Activated CD8-positive, alpha-beta T cell treated with anti-CD3 and anti-CD28 coated beads for 36 hours (primary cell): Measurements from ENCODE around the gene CDC42EP2. TPM values are rescaled to one million over a fixed set of nuclear protein-coding genes. Genes with fewer than 3 reads are reported as not detected.

Experiments
- ATAC-seq: fragments of 200-7000 bp; cut with Tn5 transposase; one replicate; pipeline ENCODE4 v1.10.0; 2021; ENCODE audit warnings: mild to moderate bottlenecking, moderate library complexity
- CTCF ChIA-PET: fragments of 350-600 bp; sonication (Branson Sonifier 250); formaldehyde crosslinking; loops from one replicate; lab custom pipeline; 2021; ENCODE audit warnings: antibody characterized with exemption; lab: Charles Lee
- POLR2A ChIA-PET: fragments of 350-600 bp; sonication (Branson Sonifier 250); formaldehyde crosslinking; loops from one replicate; lab custom pipeline; 2021; ENCODE audit warnings: antibody characterized with exemption; lab: Charles Lee
- DNase-seq: peaks from one replicate; pipeline ENCODE4 v3.0.0-alpha.2; 2020
- H3K27ac Mint-ChIP-seq: one replicate; pipeline ENCODE4 v1.8.0; 2021; ENCODE audit warnings: mild to moderate bottlenecking, mixed read lengths
- H3K27me3 Mint-ChIP-seq: one replicate; pipeline ENCODE4 v1.8.0; 2021; ENCODE audit warnings: mixed read lengths
- H3K36me3 Mint-ChIP-seq: one replicate; pipeline ENCODE4 v1.8.0; 2021; ENCODE audit warnings: low read depth, mixed read lengths
- H3K4me1 Mint-ChIP-seq: one replicate; pipeline ENCODE4 v1.8.0; 2021; ENCODE audit warnings: low read depth, mixed read lengths
- H3K4me3 Mint-ChIP-seq: one replicate; pipeline ENCODE4 v1.8.0; 2021; ENCODE audit warnings: mild to moderate bottlenecking, moderate library complexity, mixed read lengths
- H3K9me3 Mint-ChIP-seq: one replicate; pipeline ENCODE4 v1.8.0; 2021; ENCODE audit warnings: mixed read lengths
- intact Hi-C: fragments of 100-400 bp; cut with micrococcal nuclease; formaldehyde crosslinking; loops from one replicate; pipeline ENCODE4 v1.10.0; 2022
- total RNA-seq, 2 experiments: library from RNA; stranded (reverse); gene quantifications; one replicate each; pipeline ENCODE4 v1.2.3, GENCODE V29; 2021
- TF ChIP-seq, protein P1 (sequence below): fragments of 200-600 bp; IDR thresholded peaks from one replicate; pipeline ENCODE4 v1.8.0; 2022; ENCODE audit warnings: antibody characterized with exemption, mild to moderate bottlenecking

Gene CDC42EP2
- total RNA-seq, 2 experiments from 2014 or later, result 1.2 TPM; not detected in 1

DNA sequence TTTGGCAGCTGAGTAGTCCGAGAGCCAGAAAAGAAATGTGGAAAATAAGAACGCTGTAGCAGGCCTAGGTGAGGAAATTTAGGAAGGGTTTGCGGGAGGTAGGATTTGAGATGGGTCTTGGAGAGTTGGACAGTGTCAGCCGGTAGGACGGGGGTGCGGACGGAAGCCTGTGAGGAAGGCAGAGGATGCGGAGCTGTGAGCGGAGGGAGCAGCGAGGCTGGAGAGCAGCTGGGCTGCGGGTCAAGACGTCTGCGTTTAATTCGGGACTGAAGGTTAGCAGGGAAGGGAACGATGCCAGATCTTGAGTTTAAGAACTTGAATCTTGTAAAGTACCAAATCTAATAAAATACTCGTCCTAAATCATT, 39.2 kb downstream of the CDC42EP2 start:
- Mint-ChIP-seq H3K36me3 (peaks cover 16% of the 10 kb centered on the region), H3K9me3 (no peaks in the 10 kb centered on the region), H3K4me1 (peaks cover 13% of the 10 kb centered on the region), H3K27ac (peak overlapping the region; percentile 3), H3K27me3 (no peaks in the 10 kb centered on the region), H3K4me3 (peak overlapping the region; percentile 51)
- intact Hi-C loops, result no loop called here
- ATAC-seq, result no peak
- ChIA-PET CTCF (interaction anchor here (1.0 to 1.3 kb wide), 3 partner anchors 16 to 152 kb away, joined by 4 to 5 read pairs (median 4); no protein-coding TSS in a partner anchor), POLR2A (interaction anchor here (0.6 to 1.5 kb wide), 6 partner anchors 15 to 170 kb away, joined by 3 to 6 read pairs (median 3); partner anchors contain the start of gene SLC25A45)
- TF ChIP-seq, protein P1, sequence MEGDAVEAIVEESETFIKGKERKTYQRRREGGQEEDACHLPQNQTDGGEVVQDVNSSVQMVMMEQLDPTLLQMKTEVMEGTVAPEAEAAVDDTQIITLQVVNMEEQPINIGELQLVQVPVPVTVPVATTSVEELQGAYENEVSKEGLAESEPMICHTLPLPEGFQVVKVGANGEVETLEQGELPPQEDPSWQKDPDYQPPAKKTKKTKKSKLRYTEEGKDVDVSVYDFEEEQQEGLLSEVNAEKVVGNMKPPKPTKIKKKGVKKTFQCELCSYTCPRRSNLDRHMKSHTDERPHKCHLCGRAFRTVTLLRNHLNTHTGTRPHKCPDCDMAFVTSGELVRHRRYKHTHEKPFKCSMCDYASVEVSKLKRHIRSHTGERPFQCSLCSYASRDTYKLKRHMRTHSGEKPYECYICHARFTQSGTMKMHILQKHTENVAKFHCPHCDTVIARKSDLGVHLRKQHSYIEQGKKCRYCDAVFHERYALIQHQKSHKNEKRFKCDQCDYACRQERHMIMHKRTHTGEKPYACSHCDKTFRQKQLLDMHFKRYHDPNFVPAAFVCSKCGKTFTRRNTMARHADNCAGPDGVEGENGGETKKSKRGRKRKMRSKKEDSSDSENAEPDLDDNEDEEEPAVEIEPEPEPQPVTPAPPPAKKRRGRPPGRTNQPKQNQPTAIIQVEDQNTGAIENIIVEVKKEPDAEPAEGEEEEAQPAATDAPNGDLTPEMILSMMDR, result no peak
- no peak for DNase-seq

DNA sequence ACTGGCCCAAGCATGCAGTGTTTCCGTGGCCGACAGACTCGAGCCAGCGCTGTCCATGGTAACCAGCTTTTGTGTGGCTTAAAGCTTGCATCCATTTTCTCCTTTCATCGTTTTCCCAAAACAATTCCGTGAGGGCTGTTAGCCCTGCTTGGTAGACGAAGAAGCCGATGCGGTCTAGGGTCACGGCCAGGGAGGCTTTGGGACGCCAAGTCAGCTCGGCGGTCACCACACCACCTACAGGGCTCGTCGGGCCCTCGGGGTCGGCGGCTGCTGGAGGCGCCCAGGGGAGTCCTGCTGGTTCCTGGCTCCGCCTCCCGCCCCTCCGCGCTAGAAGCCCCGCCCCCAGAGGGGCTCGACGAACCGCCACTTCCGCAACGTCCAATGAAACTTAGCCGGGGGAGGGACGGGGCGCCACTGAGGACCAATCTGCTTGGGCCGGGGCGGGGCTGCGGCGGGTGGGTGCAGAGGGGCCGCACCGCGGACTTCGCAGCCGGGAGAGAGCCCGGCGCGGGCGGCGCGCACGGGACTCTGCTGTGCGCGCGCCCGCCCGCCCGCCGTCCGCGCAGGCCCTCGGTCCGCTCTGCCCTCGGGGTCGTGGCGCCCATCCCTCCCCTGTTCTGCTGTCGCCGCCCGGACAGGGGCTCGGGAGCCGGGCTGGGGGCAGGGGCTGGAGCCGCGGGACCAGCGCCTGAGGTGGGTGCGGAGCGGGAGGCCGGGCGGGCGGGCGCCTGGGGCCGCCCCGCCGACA, 39.8 kb downstream of the CDC42EP2 start, which contains the start of gene TIGD3:
Gene TIGD3 (plus strand): TSS at position 487 of the 748 bp plus-strand sequence. CDS start 1,058 bp downstream, outside the sequence.
- DNase-seq (peak; percentile 99), ATAC-seq (peak; percentile 99)
- intact Hi-C loops, result no loop called here
- Mint-ChIP-seq H3K36me3 (peaks cover 12% of the 10 kb centered on the region), H3K27ac (peak within 1 kb of the TSS; percentile 63), H3K4me1 (peaks cover 13% of the 10 kb centered on the region), H3K27me3 (no peaks in the 10 kb centered on the region), H3K9me3 (no peaks in the 10 kb centered on the region), H3K4me3 (peak within 1 kb of the TSS; percentile 82)
- ChIA-PET CTCF (interaction anchor here (1.0 to 2.0 kb wide), 5 partner anchors 16 to 151 kb away, joined by 4 to 6 read pairs (median 5); partner anchors contain the start of gene DPF2), POLR2A (interaction anchor here (1.0 to 3.3 kb wide), 7 partner anchors 16 to 153 kb away, joined by 3 to 20 read pairs (median 4); partner anchors contain the start of genes MALAT1 and SLC25A45)
- TF ChIP-seq, protein P1, result no peak

DNA sequence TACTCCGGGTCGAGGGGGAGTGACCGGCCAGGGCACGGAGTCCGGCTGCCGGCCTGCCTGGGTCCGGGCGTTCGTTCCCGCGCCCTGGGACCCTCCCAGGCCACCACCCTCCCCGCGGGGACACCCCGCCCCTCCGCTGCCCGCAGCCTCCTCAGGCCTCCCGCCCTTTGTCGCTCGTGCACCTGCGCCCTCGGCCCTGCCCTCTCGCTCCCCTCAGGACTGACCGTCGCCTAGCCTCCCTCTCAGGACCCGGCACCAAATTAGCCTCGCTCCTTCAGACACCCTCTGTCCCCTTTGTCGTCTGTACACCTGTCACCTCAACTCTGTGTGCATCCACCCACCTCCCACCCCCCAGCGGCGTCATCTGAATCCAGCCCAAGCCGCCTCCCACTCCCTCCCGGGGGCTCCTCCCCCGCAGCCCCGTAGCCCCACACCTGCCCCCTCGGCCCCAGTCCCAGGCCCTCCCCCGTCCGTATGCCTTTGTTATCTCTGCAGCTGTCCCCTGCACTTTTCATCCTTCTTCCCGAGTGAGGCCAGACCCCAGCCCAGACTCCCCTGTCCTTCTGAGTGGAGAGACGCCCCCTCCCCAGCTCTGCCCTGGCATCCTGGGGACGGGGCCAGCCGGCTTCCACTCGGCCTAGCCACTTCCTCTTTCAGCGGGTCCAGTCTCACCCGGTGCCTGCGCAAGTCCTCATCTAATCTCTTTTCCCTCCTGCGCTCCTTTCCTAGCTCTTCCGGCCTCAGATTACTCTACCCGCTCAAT, 40.5 kb downstream of the CDC42EP2 start:
- H3K27ac Mint-ChIP-seq, result peak overlapping the region; percentile 63
- peaks cover 13% of the 10 kb centered on the region for H3K4me1 Mint-ChIP-seq
- intact Hi-C loops, result no loop called here
- ATAC-seq (peak; percentile 5), DNase-seq (peak; percentile 72)
- ChIA-PET POLR2A (interaction anchor here (0.7 to 3.3 kb wide), 10 partner anchors 17 to 194 kb away, joined by 3 to 20 read pairs (median 4); partner anchors contain the start of genes DPF2, MALAT1 and POLA2), CTCF (interaction anchor here (0.9 to 2.0 kb wide), 5 partner anchors 20 to 116 kb away, joined by 3 to 6 read pairs (median 5); partner anchors contain the start of gene DPF2)
- H3K9me3 Mint-ChIP-seq, result no peaks in the 10 kb centered on the region
- TF ChIP-seq, protein P1, result no peak
- no peaks in the 10 kb centered on the region for H3K27me3 Mint-ChIP-seq
- H3K4me3 Mint-ChIP-seq, result peak overlapping the region; percentile 82
- peaks cover 12% of the 10 kb centered on the region for H3K36me3 Mint-ChIP-seq

DNA sequence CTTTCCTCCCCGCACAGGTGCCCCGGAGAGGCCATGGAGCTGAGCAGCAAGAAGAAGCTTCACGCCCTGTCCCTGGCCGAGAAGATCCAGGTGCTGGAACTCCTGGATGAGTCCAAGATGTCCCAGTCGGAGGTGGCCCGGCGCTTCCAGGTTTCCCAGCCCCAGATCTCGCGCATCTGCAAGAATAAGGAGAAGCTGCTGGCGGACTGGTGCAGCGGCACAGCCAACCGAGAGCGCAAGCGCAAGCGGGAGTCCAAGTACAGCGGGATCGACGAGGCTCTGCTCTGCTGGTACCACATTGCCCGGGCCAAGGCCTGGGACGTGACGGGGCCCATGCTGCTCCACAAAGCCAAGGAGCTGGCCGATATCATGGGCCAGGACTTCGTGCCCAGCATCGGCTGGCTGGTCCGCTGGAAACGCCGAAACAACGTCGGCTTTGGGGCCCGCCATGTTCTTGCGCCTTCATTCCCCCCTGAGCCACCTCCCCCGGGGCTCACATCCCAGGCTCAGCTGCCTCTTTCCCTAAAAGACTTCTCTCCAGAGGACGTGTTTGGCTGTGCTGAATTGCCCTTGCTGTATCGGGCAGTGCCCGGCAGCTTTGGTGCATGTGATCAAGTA, 41.2 kb downstream of the CDC42EP2 start:
- Mint-ChIP-seq H3K36me3 (peaks cover 12% of the 10 kb centered on the region), H3K27me3 (no peaks in the 10 kb centered on the region), H3K4me1 (peaks cover 13% of the 10 kb centered on the region), H3K4me3 (peak overlapping the region; percentile 82), H3K27ac (no peak overlapping the region), H3K9me3 (no peaks in the 10 kb centered on the region)
- TF ChIP-seq, protein P1, result no peak
- ATAC-seq (no peak), DNase-seq (no peak)
- intact Hi-C loops, result no loop called here
- CTCF ChIA-PET, result interaction anchor here (0.9 to 2.4 kb wide), 6 partner anchors 19 to 116 kb away, joined by 3 to 12 read pairs (median 5); partner anchors contain the start of genes CDC42EP2 and DPF2
- POLR2A ChIA-PET, result interaction anchor here (0.5 to 3.3 kb wide), 13 partner anchors 17 to 260 kb away, joined by 3 to 20 read pairs (median 4); partner anchors contain the start of genes DPF2, MALAT1 and POLA2
